GM12892 (cell line): ENCODE data around the gene ACAD10.

Experiments used
- POLR2A ChIP-seq: IDR thresholded peaks from 2 replicates; pipeline ENCODE4 v1.6.1; 2011; ENCODE audit warnings: low read depth, low read length, control low read depth
- POLR2AphosphoS5 ChIP-seq: IDR thresholded peaks from 2 replicates; pipeline ENCODE4 v1.6.1; 2011; ENCODE audit warnings: low read depth, low read length, control low read depth

GRCh38 chr12:111791507-111791906 is 105.7 kb downstream of the ACAD10 start:
- no peak for TF ChIP-seq POLR2A
- no peak for TF ChIP-seq POLR2AphosphoS5
